Globus pallidus (tissue), 1 donor: ENCODE data around the gene TNFAIP2.
"Not testable (repeated sequence)": the region's sequence is repeated elsewhere in the genome, so short reads cannot be mapped to it uniquely, and the experiment has no call there.

Experiments
- DNase-seq: peaks from one replicate; pipeline ENCODE4 v3.0.0-alpha.2; 2015; ENCODE audit warnings: low spot score

TNFAIP2 gene

GRCh38 chr14:103135333-103136260, 12.3 kb downstream of the TNFAIP2 start:
- DNase-seq: no peak

- no peak for DNase-seq
These were observed 13.4 kb downstream of the TNFAIP2 start for GRCh38 chr14:103136388-103137271.

GRCh38 chr14:103137689-103138300, 14.5 kb downstream of the TNFAIP2 start:
- DNase-seq: no peak

- DNase-seq: no peak
These were observed 15.3 kb downstream of the TNFAIP2 start for GRCh38 chr14:103138301-103139131.

GRCh38 chr14:103139132-103140025, 16.1 kb downstream of the TNFAIP2 start:
- no peak for DNase-seq

- DNase-seq: no peak
These were observed 17.3 kb downstream of the TNFAIP2 start for GRCh38 chr14:103140316-103141109.

GRCh38 chr14:103141117-103141796, 18.0 kb downstream of the TNFAIP2 start:
- peak; percentile 46 for DNase-seq

- no peak for DNase-seq
These were observed 18.8 kb downstream of the TNFAIP2 start for GRCh38 chr14:103142026-103142425.

- no peak for DNase-seq
These were observed 19.6 kb downstream of the TNFAIP2 start for GRCh38 chr14:103142721-103143302.

GRCh38 chr14:103143506-103143905, 20.2 kb downstream of the TNFAIP2 start:
- no peak for DNase-seq

- DNase-seq: no peak
These were observed 20.8 kb downstream of the TNFAIP2 start for GRCh38 chr14:103144085-103144484.

GRCh38 chr14:103146141-103146709, 23.0 kb downstream of the TNFAIP2 start:
- no peak for DNase-seq

GRCh38 chr14:103149351-103150237, 26.3 kb downstream of the TNFAIP2 start:
- no peak for DNase-seq

- peak; percentile 77 for DNase-seq
These were observed 28.1 kb downstream of the TNFAIP2 start for GRCh38 chr14:103151270-103151945.

- DNase-seq: peak; percentile 75
These were observed 31.7 kb downstream of the TNFAIP2 start for GRCh38 chr14:103155010-103155409.

GRCh38 chr14:103155416-103155815, 32.2 kb downstream of the TNFAIP2 start:
- DNase-seq: not testable (repeated sequence)
